OCI-LY1 (cell line): Measurements from ENCODE around the gene TSEN34.
"Not testable (repeated sequence)": the region's sequence is repeated elsewhere in the genome, so short reads cannot be mapped to it uniquely, and the experiment has no call there.

Source experiments
- H2AFZ ChIP-seq: fragments of 200-600 bp; sonication (generic), shearing (Covaris generic); 2 replicates; pipeline ENCODE4 v1.6.0; 2014; ENCODE audit warnings: antibody characterized with exemption, mild to moderate bottlenecking, low read length
- H3F3A ChIP-seq: fragments of 200-600 bp; sonication (generic), shearing (Covaris generic); 2 replicates; pipeline ENCODE4 v1.6.0; 2014; ENCODE audit warnings: mild to moderate bottlenecking, antibody characterized with exemption, low read length, moderate library complexity; ENCODE audit not compliant: insufficient read depth
- H3K27ac ChIP-seq: fragments of 200-600 bp; sonication (generic); 2 replicates; pipeline ENCODE4 v1.5.1; 2014; ENCODE audit warnings: low read length, mixed run types, mild to moderate bottlenecking, low read depth; ENCODE audit not compliant: poor library complexity, severe bottlenecking
- H3K27me3 ChIP-seq: fragments of 200-600 bp; sonication (generic); 2 replicates; pipeline ENCODE4 v1.6.0; 2014; ENCODE audit warnings: antibody characterized with exemption, mild to moderate bottlenecking, low read length, moderate library complexity; ENCODE audit not compliant: insufficient read depth
- H3K36me3 ChIP-seq: fragments of 200-600 bp; sonication (generic); 2 replicates; pipeline ENCODE4 v1.6.1; 2014; ENCODE audit warnings: mild to moderate bottlenecking, antibody characterized with exemption, low read length, moderate library complexity, mixed read lengths; ENCODE audit not compliant: insufficient read depth
- H3K4me1 ChIP-seq: fragments of 200-600 bp; sonication (generic); 2 replicates; pipeline ENCODE4 v1.5.1; 2014; ENCODE audit warnings: mild to moderate bottlenecking, low read length, moderate library complexity; ENCODE audit not compliant: insufficient read depth, severe bottlenecking
- H3K4me2 ChIP-seq: fragments of 200-600 bp; sonication (generic), shearing (Covaris generic); 2 replicates; pipeline ENCODE4 v1.6.1; 2014; ENCODE audit warnings: low read length
- H3K4me3 ChIP-seq: fragments of 200-600 bp; sonication (generic); 2 replicates; pipeline ENCODE4 v1.5.1; 2014; ENCODE audit warnings: low read length, low read depth, mild to moderate bottlenecking, mixed read lengths; ENCODE audit not compliant: poor library complexity, severe bottlenecking
- H3K79me2 ChIP-seq: fragments of 200-600 bp; shearing (Covaris generic); 2 replicates; pipeline ENCODE4 v1.6.1; 2016; ENCODE audit warnings: mixed run types, low read length, mixed read lengths; ENCODE audit not compliant: insufficient read depth
- H3K9ac ChIP-seq: fragments of 200-600 bp; sonication (generic), shearing (Covaris generic); 2 replicates; pipeline ENCODE4 v1.6.1; 2014; ENCODE audit warnings: mild to moderate bottlenecking, low read length, mixed read lengths
- H3K9me2 ChIP-seq: fragments of 200-600 bp; sonication (generic), shearing (Covaris generic); 2 replicates; pipeline ENCODE4 v1.6.1; 2014; ENCODE audit warnings: low read depth, mild to moderate bottlenecking, low read length, mixed read lengths
- H3K9me3 ChIP-seq: fragments of 200-600 bp; shearing (Covaris generic); 2 replicates; pipeline ENCODE4 v1.6.1; 2014; ENCODE audit warnings: low read length, mixed read lengths
- H4K20me1 ChIP-seq: fragments of 200-600 bp; sonication (generic), shearing (Covaris generic); 2 replicates; pipeline ENCODE4 v1.6.0; 2016; ENCODE audit warnings: mild to moderate bottlenecking, low read length; ENCODE audit not compliant: insufficient read depth

TSEN34 gene

DNA sequence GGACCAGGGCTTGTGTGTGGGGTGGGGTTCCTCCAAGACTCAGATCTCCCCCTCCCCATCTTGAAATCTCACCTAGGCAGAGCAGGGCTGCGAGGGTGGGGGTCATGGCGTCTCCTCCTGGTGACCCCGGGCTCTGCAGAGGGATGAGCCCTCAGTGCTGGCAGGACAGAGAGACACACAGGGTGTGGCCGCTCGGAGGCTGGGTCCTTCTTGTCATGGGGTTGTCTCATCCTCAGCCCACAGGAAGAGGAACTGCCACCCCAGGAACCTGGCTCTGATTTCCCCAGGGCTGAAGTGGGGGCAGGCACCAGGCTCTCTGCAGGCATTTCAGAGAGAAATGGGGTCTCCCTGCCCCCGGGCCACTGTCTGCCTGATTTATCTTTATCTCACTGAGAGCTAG, 51.5 kb downstream of the TSEN34 start, which contains the start of gene LILRA6:
Gene LILRA6 (minus strand): TSS at position 145 of the 400 bp plus-strand sequence.
- not testable (repeated sequence) for H3K4me1 ChIP-seq, H3K9me3 ChIP-seq, H2AFZ ChIP-seq, H3K4me2 ChIP-seq, H3K27ac ChIP-seq, H3K9ac ChIP-seq, H3K36me3 ChIP-seq, H3F3A ChIP-seq, H3K4me3 ChIP-seq, H3K79me2 ChIP-seq, H4K20me1 ChIP-seq, H3K27me3 ChIP-seq, H3K9me2 ChIP-seq

DNA sequence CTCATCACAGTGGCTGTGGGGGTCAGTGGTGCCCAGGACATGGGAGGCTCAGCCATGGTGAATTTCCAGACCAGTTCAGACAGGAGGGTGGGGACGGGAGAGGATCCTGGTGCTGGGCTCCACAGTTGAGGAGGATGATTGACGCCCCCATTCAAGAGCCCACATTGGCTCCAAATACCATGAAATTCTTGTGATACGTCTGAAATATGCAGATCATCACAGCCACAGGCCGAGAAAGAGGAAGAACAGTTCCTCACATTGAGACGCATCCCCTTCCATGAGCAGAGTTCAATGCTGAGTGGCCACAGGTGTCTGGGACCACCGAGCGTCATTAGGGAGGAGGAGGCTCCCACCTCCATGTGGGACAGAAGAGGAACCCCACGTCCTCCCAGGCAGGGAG, 52.7 kb downstream of the TSEN34 start:
- H2AFZ ChIP-seq, H3K4me3 ChIP-seq, H3K36me3 ChIP-seq, H3K9me2 ChIP-seq, H3F3A ChIP-seq, H3K4me2 ChIP-seq, H3K4me1 ChIP-seq, H3K27me3 ChIP-seq, H3K27ac ChIP-seq, H3K79me2 ChIP-seq, H3K9ac ChIP-seq, H4K20me1 ChIP-seq, H3K9me3 ChIP-seq: not testable (repeated sequence)
